Activated CD4-positive, alpha-beta T cell treated with anti-CD3 and anti-CD28 coated beads, Interleukin-2, amount 10 ng/mL, durations not matched to agents 7 days and 5 days (primary cell): ENCODE data around the gene TRIM22. TPM values are rescaled to one million over a fixed set of nuclear protein-coding genes. Genes with fewer than 3 reads are reported as not detected.

Source experiments
- CTCF ChIA-PET: fragments of 350-600 bp; sonication (Branson Sonifier 250); formaldehyde crosslinking; loops from one replicate; lab custom pipeline; 2021; ENCODE audit warnings: antibody characterized with exemption; lab: Charles Lee
- POLR2A ChIA-PET: fragments of 350-600 bp; sonication (Branson Sonifier 250); formaldehyde crosslinking; loops from one replicate; lab custom pipeline; 2021; ENCODE audit warnings: antibody characterized with exemption; lab: Charles Lee
- DNase-seq: peaks from one replicate; pipeline ENCODE4 v3.0.0-alpha.2; 2020
- H3K27ac Mint-ChIP-seq: one replicate; pipeline ENCODE4 v1.8.0; 2021; ENCODE audit warnings: mild to moderate bottlenecking, moderate library complexity, mixed read lengths
- H3K27me3 Mint-ChIP-seq: one replicate; pipeline ENCODE4 v1.8.0; 2021; ENCODE audit warnings: mixed read lengths
- H3K36me3 Mint-ChIP-seq: one replicate; pipeline ENCODE4 v1.8.0; 2021; ENCODE audit warnings: low read depth, mixed read lengths
- H3K4me1 Mint-ChIP-seq: one replicate; pipeline ENCODE4 v1.8.0; 2021; ENCODE audit warnings: mixed read lengths
- H3K4me3 Mint-ChIP-seq: one replicate; pipeline ENCODE4 v1.8.0; 2021; ENCODE audit warnings: mild to moderate bottlenecking, moderate library complexity, mixed read lengths
- H3K9me3 Mint-ChIP-seq: one replicate; pipeline ENCODE4 v1.8.0; 2021; ENCODE audit warnings: mixed read lengths
- total RNA-seq, 2 experiments: library from RNA; stranded (reverse); gene quantifications; one replicate each; pipeline ENCODE4 v1.2.3, GENCODE V29; 2021

The TRIM22 gene
- total RNA-seq, 2 experiments from 2014 or later = 317 to 367 TPM

GRCh38 chr11:5722622-5723021 is 33.0 kb downstream of the TRIM22 start:
- ChIA-PET POLR2A (no interaction called here), CTCF (no interaction called here)
- H3K27me3 Mint-ChIP-seq = peaks cover 4% of the 10 kb centered on the region
- no peak for DNase-seq
- no peak overlapping the region for H3K4me3 Mint-ChIP-seq
- H3K36me3 Mint-ChIP-seq = peaks cover 7% of the 10 kb centered on the region
- H3K4me1 Mint-ChIP-seq = peaks cover 4% of the 10 kb centered on the region
- H3K9me3 Mint-ChIP-seq = peaks cover 4% of the 10 kb centered on the region
- H3K27ac Mint-ChIP-seq = no peak overlapping the region

GRCh38 chr11:5726351-5726750 is 36.8 kb downstream of the TRIM22 start:
- ChIA-PET CTCF (no interaction called here), POLR2A (no interaction called here)
- Mint-ChIP-seq H3K4me1 (no peaks in the 10 kb centered on the region), H3K36me3 (no peaks in the 10 kb centered on the region), H3K4me3 (no peak overlapping the region), H3K27me3 (peaks cover 4% of the 10 kb centered on the region), H3K9me3 (no peaks in the 10 kb centered on the region), H3K27ac (no peak overlapping the region)
- no peak for DNase-seq

GRCh38 chr11:5727691-5728090 is 38.1 kb downstream of the TRIM22 start:
- Mint-ChIP-seq H3K27ac (no peak overlapping the region), H3K9me3 (no peaks in the 10 kb centered on the region), H3K4me1 (no peaks in the 10 kb centered on the region), H3K36me3 (no peaks in the 10 kb centered on the region), H3K27me3 (peaks cover 4% of the 10 kb centered on the region), H3K4me3 (no peak overlapping the region)
- DNase-seq = no peak
- POLR2A ChIA-PET = no interaction called here
- CTCF ChIA-PET = interaction anchor here (0.6 kb wide), 1 partner anchor 82 kb away, joined by 3 read pairs; no protein-coding TSS in a partner anchor

GRCh38 chr11:5736396-5736795 is 46.8 kb downstream of the TRIM22 start, which contains the start of gene OR56B1:
TSS of gene OR56B1 (plus strand) at chr11:5736448. CDS start at chr11:5736517, 69 bp downstream.
- Mint-ChIP-seq H3K36me3 (no peaks in the 10 kb centered on the region), H3K4me1 (no peaks in the 10 kb centered on the region), H3K27ac (no peak within 1 kb of the TSS), H3K27me3 (no peaks in the 10 kb centered on the region), H3K4me3 (no peak within 1 kb of the TSS), H3K9me3 (no peaks in the 10 kb centered on the region)
- no peak for DNase-seq
- POLR2A ChIA-PET = no interaction called here
- CTCF ChIA-PET = no interaction called here

- Mint-ChIP-seq H3K27ac (no peak overlapping the region), H3K36me3 (no peaks in the 10 kb centered on the region), H3K4me3 (no peak overlapping the region), H3K4me1 (no peaks in the 10 kb centered on the region), H3K9me3 (peaks cover 2% of the 10 kb centered on the region), H3K27me3 (peaks cover 2% of the 10 kb centered on the region)
- ChIA-PET POLR2A (no interaction called here), CTCF (interaction anchor here (0.6 kb wide), 1 partner anchor 389 kb away, joined by 3 read pairs; no protein-coding TSS in a partner anchor)
- DNase-seq = no peak
These were observed 47.5 kb downstream of the TRIM22 start for GRCh38 chr11:5737091-5737490.

GRCh38 chr11:5737670-5738392 is 48.2 kb downstream of the TRIM22 start:
- H3K9me3 Mint-ChIP-seq = peaks cover 4% of the 10 kb centered on the region
- POLR2A ChIA-PET = no interaction called here
- no peaks in the 10 kb centered on the region for H3K4me1 Mint-ChIP-seq
- no peak for DNase-seq
- no peak overlapping the region for H3K4me3 Mint-ChIP-seq
- H3K36me3 Mint-ChIP-seq = no peaks in the 10 kb centered on the region
- H3K27ac Mint-ChIP-seq = no peak overlapping the region
- CTCF ChIA-PET = interaction anchor here (0.6 kb wide), 1 partner anchor 388 kb away, joined by 3 read pairs; no protein-coding TSS in a partner anchor
- H3K27me3 Mint-ChIP-seq = peaks cover 6% of the 10 kb centered on the region

GRCh38 chr11:5738431-5738830 is 48.8 kb downstream of the TRIM22 start:
- Mint-ChIP-seq H3K4me3 (no peak overlapping the region), H3K27me3 (peaks cover 8% of the 10 kb centered on the region), H3K9me3 (peaks cover 4% of the 10 kb centered on the region), H3K36me3 (no peaks in the 10 kb centered on the region), H3K27ac (no peak overlapping the region), H3K4me1 (no peaks in the 10 kb centered on the region)
- POLR2A ChIA-PET = no interaction called here
- CTCF ChIA-PET = no interaction called here
- no peak for DNase-seq

GRCh38 chr11:5746614-5747013 is 57.0 kb downstream of the TRIM22 start:
- POLR2A ChIA-PET = no interaction called here
- H3K4me1 Mint-ChIP-seq = no peaks in the 10 kb centered on the region
- H3K9me3 Mint-ChIP-seq = peaks cover 4% of the 10 kb centered on the region
- peaks cover 16% of the 10 kb centered on the region for H3K27me3 Mint-ChIP-seq
- no peaks in the 10 kb centered on the region for H3K36me3 Mint-ChIP-seq
- no peak overlapping the region for H3K4me3 Mint-ChIP-seq
- no peak for DNase-seq
- CTCF ChIA-PET = no interaction called here
- H3K27ac Mint-ChIP-seq = no peak overlapping the region

GRCh38 chr11:5749836-5750235 is 60.2 kb downstream of the TRIM22 start:
- no peak for DNase-seq
- Mint-ChIP-seq H3K27ac (no peak overlapping the region), H3K4me3 (no peak overlapping the region), H3K4me1 (no peaks in the 10 kb centered on the region), H3K36me3 (no peaks in the 10 kb centered on the region), H3K27me3 (peaks cover 4% of the 10 kb centered on the region), H3K9me3 (no peaks in the 10 kb centered on the region)
- POLR2A ChIA-PET = no interaction called here
- CTCF ChIA-PET = no interaction called here

- no peaks in the 10 kb centered on the region for H3K9me3 Mint-ChIP-seq
- no peaks in the 10 kb centered on the region for H3K4me1 Mint-ChIP-seq
- CTCF ChIA-PET = no interaction called here
- POLR2A ChIA-PET = no interaction called here
- no peak within 1 kb of the TSS for H3K4me3 Mint-ChIP-seq
- H3K36me3 Mint-ChIP-seq = no peaks in the 10 kb centered on the region
- no peak within 1 kb of the TSS for H3K27ac Mint-ChIP-seq
- DNase-seq = no peak
- peaks cover 12% of the 10 kb centered on the region for H3K27me3 Mint-ChIP-seq
These were observed 64.4 kb downstream of the TRIM22 start, which contains the start of gene OR52N4 for GRCh38 chr11:5753943-5754342. TSS of gene OR52N4 (plus strand) at chr11:5754243. CDS start at chr11:5754741, 498 bp downstream.

Other genes starting within 250 kb of the TRIM22 start
- not detected for gene OR51I1, start 248.3 kb upstream of the TRIM22 start, total RNA-seq
- gene OR51I2, start 240.5 kb upstream of the TRIM22 start, total RNA-seq = not detected
- gene OR52D1, start 201.1 kb upstream of the TRIM22 start, total RNA-seq = not detected
- gene UBQLN3, start 179.8 kb upstream of the TRIM22 start, total RNA-seq = not detected
- under 1 TPM; 0.25 to 0.45 TPM for gene UBQLNL, start 173.1 kb upstream of the TRIM22 start, total RNA-seq
- under 1 TPM in 1 of 2 experiments, not detected in 1; 0.37 TPM for gene OR52H1, start 141.2 kb upstream of the TRIM22 start, total RNA-seq
- gene OR52B6, start 108.9 kb upstream of the TRIM22 start, total RNA-seq = not detected
- under 1 TPM; 0.07 to 0.37 TPM for gene TRIM6, start 93.2 kb upstream of the TRIM22 start, total RNA-seq
- gene TRIM34, start 64.8 kb upstream of the TRIM22 start, total RNA-seq = 10 to 100 TPM; 12.7 to 13.9 TPM
- gene TRIM5, start 4.7 kb upstream of the TRIM22 start, total RNA-seq = 10 to 100 TPM; 26.2 to 31.1 TPM
- gene OR56B1, start 46.7 kb downstream of the TRIM22 start, total RNA-seq = under 1 TPM; 0.31 to 0.40 TPM
- 1 to 10 TPM in 1 of 2 experiments, under 1 TPM in 1; 0.89 to 1.1 TPM for gene OR52N4, start 64.5 kb downstream of the TRIM22 start, total RNA-seq
- not detected for gene OR52N5, start 93.6 kb downstream of the TRIM22 start, total RNA-seq
- not detected for gene OR52N1, start 101.5 kb downstream of the TRIM22 start, total RNA-seq
- not detected for gene OR52N2, start 119.1 kb downstream of the TRIM22 start, total RNA-seq
- not detected for gene OR52E6, start 152.1 kb downstream of the TRIM22 start, total RNA-seq
- not detected for gene OR52E8, start 167.9 kb downstream of the TRIM22 start, total RNA-seq
- not detected for gene OR52E4, start 190.8 kb downstream of the TRIM22 start, total RNA-seq
- gene OR52E5, start 203.4 kb downstream of the TRIM22 start, total RNA-seq = not detected